H7 (cell line): Measurements from ENCODE around the gene VMAC. TPM values are rescaled to one million over a fixed set of nuclear protein-coding genes. Genes with fewer than 3 reads are reported as not detected.
"Not testable (repeated sequence)": the region's sequence is repeated elsewhere in the genome, so short reads cannot be mapped to it uniquely, and the experiment has no call there.

Source experiments
- DNase-seq: peaks from one replicate; pipeline ENCODE4 v3.0.0; 2012
- H3K27me3 ChIP-seq: 2 replicates; pipeline ENCODE4 v1.6.0; 2011; ENCODE audit warnings: mild to moderate bottlenecking, low read length; ENCODE audit not compliant: control insufficient read depth, insufficient read depth
- H3K36me3 ChIP-seq: replicated peaks from 2 replicates; pipeline ENCODE4 v1.5.1; 2011; ENCODE audit warnings: low read length; ENCODE audit not compliant: control insufficient read depth, insufficient read depth
- H3K4me3 ChIP-seq: 2 replicates; pipeline ENCODE4 v1.5.1; 2011; ENCODE audit warnings: low read depth, mild to moderate bottlenecking, control low read depth, low read length, moderate library complexity; ENCODE audit not compliant: insufficient read depth
- total RNA-seq: library from RNA; depleted of rRNA; stranded (reverse); fragments of >200 nt; shearing (Covaris generic); gene quantifications from 2 replicates; pipeline ENCODE4 v1.2.3, GENCODE V29; 2014; rRNA removed

The VMAC gene
- total RNA-seq: 2.1 and 3.5 TPM in 2 replicates

GRCh38 chr19:5904352-5905113 lies at the start of gene VMAC:
Gene VMAC, plus strand, starts transcription at chr19:5904872. Its CDS starts 19 bp downstream, at chr19:5904891.
- H3K36me3 ChIP-seq: peaks cover 1% of the 10 kb centered on the region
- peak; percentile 100 for DNase-seq
- peak within 1 kb of the TSS; percentile 96 for H3K4me3 ChIP-seq
- no peaks in the 10 kb centered on the region for H3K27me3 ChIP-seq

GRCh38 chr19:5855151-5855550 lies 49.5 kb upstream of the VMAC start:
- H3K27me3 ChIP-seq, H3K4me3 ChIP-seq, H3K36me3 ChIP-seq, DNase-seq: not testable (repeated sequence)

- DNase-seq: no peak
- Histone ChIP-seq H3K27me3 (no peaks in the 10 kb centered on the region), H3K36me3 (no peaks in the 10 kb centered on the region), H3K4me3 (no peak overlapping the region)
These were observed 47.2 kb upstream of the VMAC start for GRCh38 chr19:5857203-5858081.

- H3K4me3 ChIP-seq: no peak overlapping the region
- peak; percentile 30 for DNase-seq
- no peaks in the 10 kb centered on the region for H3K36me3 ChIP-seq
- no peaks in the 10 kb centered on the region for H3K27me3 ChIP-seq
These were observed 41.5 kb upstream of the VMAC start for GRCh38 chr19:5863030-5863665.

GRCh38 chr19:5864013-5864720 lies 40.5 kb upstream of the VMAC start:
- DNase-seq: no peak
- Histone ChIP-seq H3K27me3 (no peaks in the 10 kb centered on the region), H3K36me3 (no peaks in the 10 kb centered on the region), H3K4me3 (no peak overlapping the region)

GRCh38 chr19:5864725-5865486 lies 39.8 kb upstream of the VMAC start:
- peak; percentile 69 for DNase-seq
- no peak overlapping the region for H3K4me3 ChIP-seq
- no peaks in the 10 kb centered on the region for H3K27me3 ChIP-seq
- H3K36me3 ChIP-seq: no peaks in the 10 kb centered on the region

GRCh38 chr19:5865772-5866171 lies 38.9 kb upstream of the VMAC start:
- no peak overlapping the region for H3K4me3 ChIP-seq
- DNase-seq: peak; percentile 37

GRCh38 chr19:5867201-5868136 lies 37.2 kb upstream of the VMAC start:
- DNase-seq: peak; percentile 45
- Histone ChIP-seq H3K4me3 (no peak overlapping the region), H3K36me3 (no peaks in the 10 kb centered on the region), H3K27me3 (no peaks in the 10 kb centered on the region)

More at GRCh38 chr19:5865772-5866171, 38.9 kb upstream of the VMAC start:
- H3K36me3 ChIP-seq: no peaks in the 10 kb centered on the region
- no peaks in the 10 kb centered on the region for H3K27me3 ChIP-seq

GRCh38 chr19:5870986-5871394 lies 33.7 kb upstream of the VMAC start:
- Histone ChIP-seq H3K4me3 (no peak overlapping the region), H3K36me3 (no peaks in the 10 kb centered on the region), H3K27me3 (no peaks in the 10 kb centered on the region)
- no peak for DNase-seq

- H3K36me3 ChIP-seq: no peaks in the 10 kb centered on the region
- H3K4me3 ChIP-seq: no peak overlapping the region
- DNase-seq: no peak
- no peaks in the 10 kb centered on the region for H3K27me3 ChIP-seq
These were observed 31.0 kb upstream of the VMAC start for GRCh38 chr19:5873617-5874199.

GRCh38 chr19:5874496-5874895 lies 30.2 kb upstream of the VMAC start:
- H3K36me3 ChIP-seq, DNase-seq, H3K4me3 ChIP-seq: not testable (repeated sequence)

GRCh38 chr19:5877427-5877826 lies 27.2 kb upstream of the VMAC start:
- Histone ChIP-seq H3K4me3 (no peak overlapping the region), H3K36me3 (no peaks in the 10 kb centered on the region), H3K27me3 (no peaks in the 10 kb centered on the region)
- DNase-seq: peak; percentile 18

More at GRCh38 chr19:5874496-5874895, 30.2 kb upstream of the VMAC start:
- not testable (repeated sequence) for H3K27me3 ChIP-seq
